Activated naive CD8-positive, alpha-beta T cell treated with anti-CD3 and anti-CD28 coated beads, Interleukin-2, amount 10 ng/mL, durations not matched to agents 7 days and 5 days (primary cell): ENCODE results near the gene VSTM2B. TPM values are rescaled to one million over a fixed set of nuclear protein-coding genes. Genes with fewer than 3 reads are reported as not detected.

Experiments
- ATAC-seq: fragments of 150-1000 bp; cut with Tn5 transposase; one replicate; pipeline ENCODE4 v1.10.0; 2021; ENCODE audit warnings: low read depth, moderate library complexity
- POLR2A ChIA-PET: fragments of 350-600 bp; sonication (Branson Sonifier 250); formaldehyde crosslinking; loops from one replicate; lab custom pipeline; 2021; ENCODE audit warnings: antibody characterized with exemption; lab: Charles Lee
- DNase-seq: peaks from one replicate; pipeline ENCODE4 v3.0.0; 2021
- H3K27ac Mint-ChIP-seq: one replicate; pipeline ENCODE4 v1.8.0; 2022; ENCODE audit warnings: mild to moderate bottlenecking, mixed read lengths
- H3K27me3 Mint-ChIP-seq: one replicate; pipeline ENCODE4 v1.8.0; 2022; ENCODE audit warnings: mild to moderate bottlenecking, moderate library complexity, mixed read lengths
- H3K36me3 Mint-ChIP-seq: one replicate; pipeline ENCODE4 v1.8.0; 2021; ENCODE audit warnings: mild to moderate bottlenecking, mixed read lengths
- H3K4me1 Mint-ChIP-seq: one replicate; pipeline ENCODE4 v1.8.0; 2021; ENCODE audit warnings: mixed read lengths
- H3K4me3 Mint-ChIP-seq: one replicate; pipeline ENCODE4 v1.8.0; 2022; ENCODE audit warnings: mild to moderate bottlenecking, moderate library complexity, mixed read lengths
- H3K9me3 Mint-ChIP-seq: one replicate; pipeline ENCODE4 v1.8.0; 2021; ENCODE audit warnings: mixed read lengths
- total RNA-seq, 2 experiments: library from RNA; stranded (reverse); gene quantifications; one replicate each; pipeline ENCODE4 v1.2.3, GENCODE V29; 2021

Gene VSTM2B
- total RNA-seq, 2 experiments from 2014 or later = not detected

DNA sequence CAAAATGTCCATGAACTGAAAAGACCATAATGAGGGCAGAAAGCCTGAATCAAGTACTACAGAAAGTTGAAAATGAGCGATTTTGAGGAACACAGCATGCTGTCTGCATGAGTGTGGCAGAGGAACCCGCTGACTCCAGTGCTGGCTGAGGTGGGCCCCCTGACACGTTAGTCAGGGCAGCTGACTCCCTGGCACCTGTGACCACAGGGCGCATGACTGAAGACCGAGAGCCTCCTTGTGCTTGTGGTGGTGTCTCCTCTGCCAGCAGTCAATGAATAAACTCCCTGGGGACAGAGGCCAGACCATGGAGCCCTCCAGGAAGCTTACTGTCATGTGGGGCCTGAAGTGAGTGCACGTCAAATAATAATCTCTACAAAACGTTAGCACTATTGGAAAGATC is 38.4 kb upstream of the VSTM2B start:
- Mint-ChIP-seq H3K27ac (no peak overlapping the region), H3K36me3 (no peaks in the 10 kb centered on the region), H3K9me3 (peaks cover under 1% of the 10 kb centered on the region), H3K4me1 (no peaks in the 10 kb centered on the region), H3K27me3 (peaks cover 10% of the 10 kb centered on the region), H3K4me3 (no peak overlapping the region)
- ATAC-seq (no peak), DNase-seq (no peak)
- POLR2A ChIA-PET = no interaction called here

DNA sequence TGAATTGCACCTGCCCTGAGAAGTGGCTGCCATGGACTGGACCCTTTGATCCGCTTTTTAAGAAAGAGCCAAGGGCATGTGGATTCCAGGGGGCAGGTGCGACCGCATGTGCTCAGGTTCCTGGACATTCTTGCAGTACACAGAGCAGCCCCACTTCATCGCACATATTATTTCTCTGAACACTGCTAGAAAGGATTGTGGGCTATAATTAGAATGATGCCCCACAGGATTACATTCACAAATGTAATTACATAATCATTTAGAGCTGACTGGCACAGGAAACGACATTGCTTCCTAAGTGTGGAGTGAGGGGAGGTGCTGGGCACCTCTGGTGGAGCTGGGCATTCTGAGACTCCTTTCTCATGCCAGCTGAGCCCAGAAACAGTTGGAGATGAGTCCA is 37.5 kb upstream of the VSTM2B start:
- POLR2A ChIA-PET = no interaction called here
- no peak overlapping the region for H3K27ac Mint-ChIP-seq
- H3K9me3 Mint-ChIP-seq = no peaks in the 10 kb centered on the region
- DNase-seq (no peak), ATAC-seq (no peak)
- no peak overlapping the region for H3K4me3 Mint-ChIP-seq
- H3K27me3 Mint-ChIP-seq = peaks cover 19% of the 10 kb centered on the region
- H3K4me1 Mint-ChIP-seq = no peaks in the 10 kb centered on the region
- no peaks in the 10 kb centered on the region for H3K36me3 Mint-ChIP-seq

DNA sequence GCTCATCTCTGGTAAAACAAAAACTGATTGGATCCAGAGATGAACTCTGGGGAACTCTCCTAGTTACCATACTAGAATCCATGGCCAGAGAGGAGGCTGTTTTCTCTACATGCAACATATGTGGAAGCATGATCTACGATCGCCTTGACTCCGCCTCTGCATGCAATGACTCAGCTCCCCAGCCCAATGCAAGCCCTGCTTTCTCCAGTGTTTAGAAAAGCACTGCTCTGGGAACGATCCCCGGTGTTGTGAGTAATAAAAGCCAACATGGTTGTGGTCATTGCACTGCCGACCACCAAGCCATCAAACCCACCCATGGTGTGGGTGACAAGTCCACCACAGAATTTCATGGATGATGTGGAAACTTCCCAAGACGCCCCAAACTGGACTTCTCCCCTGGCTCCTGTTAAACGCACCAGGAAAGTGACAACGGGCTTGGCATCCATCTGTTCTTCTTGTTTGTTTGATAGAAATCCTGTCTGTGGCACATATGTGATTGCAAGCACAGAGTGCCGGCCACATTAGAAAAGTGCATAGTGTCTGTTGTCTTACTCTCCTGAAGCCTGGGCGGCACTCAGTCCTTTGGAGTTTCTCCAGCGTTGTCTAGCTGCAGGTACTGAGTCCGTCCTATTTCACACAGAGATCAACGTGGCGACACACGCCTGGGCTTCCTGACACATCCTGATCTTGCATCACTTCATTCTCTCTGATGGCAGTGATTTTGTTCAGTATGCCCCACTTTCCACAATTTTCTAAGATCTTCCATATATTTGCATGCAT is 36.4 kb upstream of the VSTM2B start:
- ATAC-seq = no peak
- POLR2A ChIA-PET = no interaction called here
- no peak for DNase-seq
- H3K27me3 Mint-ChIP-seq = peaks cover 22% of the 10 kb centered on the region
- H3K36me3 Mint-ChIP-seq = no peaks in the 10 kb centered on the region
- H3K4me3 Mint-ChIP-seq = no peak overlapping the region
- no peaks in the 10 kb centered on the region for H3K9me3 Mint-ChIP-seq
- no peaks in the 10 kb centered on the region for H3K4me1 Mint-ChIP-seq
- no peak overlapping the region for H3K27ac Mint-ChIP-seq

DNA sequence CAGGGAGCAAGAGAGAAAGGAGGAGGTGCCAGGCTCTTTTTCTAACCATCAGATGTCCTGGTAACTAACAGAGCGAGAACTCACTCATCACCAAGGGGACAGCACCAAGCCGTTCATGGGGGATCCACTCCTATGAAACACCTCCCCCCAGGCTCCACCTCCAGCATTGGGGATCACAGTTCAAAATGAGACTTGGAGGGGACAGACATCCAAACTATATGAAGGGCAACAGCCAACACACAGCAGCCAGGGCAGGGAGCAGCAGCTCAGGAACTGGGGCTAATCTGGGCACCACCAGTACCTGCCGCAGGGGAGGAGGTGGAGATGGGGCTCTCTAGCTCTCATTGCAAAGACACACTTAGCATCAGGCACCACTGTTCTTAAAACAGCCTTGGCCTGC is 34.3 kb upstream of the VSTM2B start:
- Mint-ChIP-seq H3K9me3 (no peaks in the 10 kb centered on the region), H3K27me3 (peaks cover 22% of the 10 kb centered on the region), H3K4me3 (no peak overlapping the region), H3K27ac (no peak overlapping the region), H3K4me1 (no peaks in the 10 kb centered on the region), H3K36me3 (no peaks in the 10 kb centered on the region)
- POLR2A ChIA-PET = no interaction called here
- ATAC-seq (no peak), DNase-seq (no peak)

DNA sequence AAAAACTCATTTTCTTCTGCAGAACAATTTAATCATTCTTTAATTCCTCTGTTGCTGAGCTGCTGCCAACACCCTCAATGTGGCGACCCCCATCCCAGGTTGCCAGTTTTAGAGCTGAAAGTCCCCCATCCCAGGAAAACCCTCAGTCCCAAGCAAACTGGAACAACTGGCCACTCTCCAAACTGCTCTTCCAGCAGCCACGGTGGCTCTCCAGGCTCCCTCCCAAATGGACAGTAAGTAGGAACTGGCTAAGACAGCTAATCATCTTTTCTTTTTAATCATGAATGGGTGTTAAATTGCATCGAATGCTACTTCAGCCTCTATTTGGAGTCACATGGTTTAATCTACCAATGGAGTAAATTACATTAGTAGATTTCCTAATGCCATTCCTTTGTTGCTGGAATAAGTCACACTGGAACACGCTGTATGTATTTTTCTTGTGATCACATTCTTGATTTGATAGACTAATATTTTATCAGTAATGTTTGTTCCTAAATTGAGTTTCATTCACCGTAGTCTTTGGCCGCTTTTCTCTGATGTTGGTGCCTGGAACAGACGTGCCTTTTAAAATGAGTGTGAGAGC is 33.7 kb upstream of the VSTM2B start:
- no peaks in the 10 kb centered on the region for H3K4me1 Mint-ChIP-seq
- peaks cover 1% of the 10 kb centered on the region for H3K9me3 Mint-ChIP-seq
- H3K4me3 Mint-ChIP-seq = no peak overlapping the region
- H3K27ac Mint-ChIP-seq = no peak overlapping the region
- H3K36me3 Mint-ChIP-seq = no peaks in the 10 kb centered on the region
- POLR2A ChIA-PET = no interaction called here
- no peak for ATAC-seq
- no peak for DNase-seq
- peaks cover 22% of the 10 kb centered on the region for H3K27me3 Mint-ChIP-seq

DNA sequence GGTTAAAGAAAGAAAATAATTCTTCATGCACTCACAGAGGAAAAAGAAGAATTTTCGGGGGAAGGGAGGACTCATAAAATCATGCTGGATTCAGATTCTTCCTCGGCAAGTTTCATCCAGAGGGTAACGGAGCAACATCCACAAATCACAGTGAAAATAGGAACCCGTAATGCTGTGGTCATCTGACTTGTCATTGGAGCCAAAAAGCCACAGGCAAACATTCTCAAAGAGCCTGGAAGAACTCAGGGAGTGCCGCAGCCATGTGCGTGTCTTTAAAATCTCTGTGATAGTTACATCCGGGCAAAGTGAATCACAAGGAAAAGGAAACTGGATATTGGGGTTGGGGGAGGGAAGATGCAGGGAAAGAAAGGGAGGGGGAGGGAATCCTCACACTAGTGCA is 33.0 kb upstream of the VSTM2B start:
- DNase-seq (no peak), ATAC-seq (no peak)
- POLR2A ChIA-PET = no interaction called here
- Mint-ChIP-seq H3K36me3 (no peaks in the 10 kb centered on the region), H3K4me1 (no peaks in the 10 kb centered on the region), H3K27me3 (peaks cover 22% of the 10 kb centered on the region), H3K4me3 (no peak overlapping the region), H3K9me3 (peaks cover 1% of the 10 kb centered on the region), H3K27ac (no peak overlapping the region)

DNA sequence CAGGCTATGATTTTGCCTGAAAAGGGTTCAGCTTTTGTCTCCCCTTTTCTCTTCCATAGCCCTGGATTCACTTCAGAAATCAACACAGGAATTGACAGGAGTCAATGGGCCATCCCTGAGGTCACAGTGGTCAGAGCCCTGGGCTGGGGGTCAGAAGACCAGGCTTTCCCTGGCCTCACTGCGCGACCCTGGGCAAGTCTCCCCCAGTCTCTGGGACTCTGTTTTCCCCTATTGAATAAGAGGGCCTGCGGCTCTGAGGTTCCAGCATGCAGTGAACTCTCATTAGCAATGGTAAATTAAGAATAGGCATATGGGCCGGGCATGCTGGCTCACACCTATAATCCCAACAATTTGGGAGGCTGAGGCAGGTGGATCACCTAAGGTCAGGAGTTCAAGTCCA is 30.7 kb upstream of the VSTM2B start:
- H3K27me3 Mint-ChIP-seq = peaks cover 22% of the 10 kb centered on the region
- ATAC-seq = no peak

DNA sequence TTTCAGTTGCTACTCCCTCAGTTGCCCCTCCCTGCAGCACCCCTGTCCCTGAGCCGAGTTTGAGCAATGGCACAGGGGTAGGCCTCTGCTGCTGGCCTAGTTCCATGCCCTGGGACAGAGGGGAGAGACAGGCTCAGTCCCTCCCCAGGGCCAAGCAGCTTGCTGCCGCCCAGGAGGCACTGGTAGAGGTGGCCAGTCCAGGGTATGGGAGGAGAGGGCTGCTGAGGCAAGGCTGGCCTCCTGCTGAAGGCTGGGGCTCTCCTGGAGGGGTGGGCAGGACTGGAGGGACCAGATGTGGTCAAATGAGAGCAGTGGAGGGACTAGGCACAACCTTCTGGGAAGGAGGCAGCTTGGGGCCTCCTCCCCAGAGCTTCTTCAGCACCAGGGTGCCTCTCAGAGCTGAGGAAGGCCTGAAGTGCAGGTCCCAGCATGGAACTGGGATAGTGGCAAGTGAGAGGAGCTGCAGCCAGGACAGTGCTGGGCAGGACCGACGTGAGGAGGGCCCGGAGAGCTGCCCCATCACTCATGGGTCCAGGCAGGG is 29.8 kb upstream of the VSTM2B start:
- DNase-seq (no peak), ATAC-seq (no peak)
- Mint-ChIP-seq H3K9me3 (peaks cover 1% of the 10 kb centered on the region), H3K4me3 (no peak overlapping the region), H3K36me3 (no peaks in the 10 kb centered on the region), H3K4me1 (no peaks in the 10 kb centered on the region), H3K27me3 (peaks cover 22% of the 10 kb centered on the region), H3K27ac (no peak overlapping the region)
- POLR2A ChIA-PET = no interaction called here

More for the DNA sequence above, 30.7 kb upstream of the VSTM2B start:
- Mint-ChIP-seq H3K36me3 (no peaks in the 10 kb centered on the region), H3K27ac (no peak overlapping the region), H3K9me3 (peaks cover 1% of the 10 kb centered on the region), H3K4me1 (no peaks in the 10 kb centered on the region), H3K4me3 (no peak overlapping the region)
- POLR2A ChIA-PET = no interaction called here
- no peak for DNase-seq

DNA sequence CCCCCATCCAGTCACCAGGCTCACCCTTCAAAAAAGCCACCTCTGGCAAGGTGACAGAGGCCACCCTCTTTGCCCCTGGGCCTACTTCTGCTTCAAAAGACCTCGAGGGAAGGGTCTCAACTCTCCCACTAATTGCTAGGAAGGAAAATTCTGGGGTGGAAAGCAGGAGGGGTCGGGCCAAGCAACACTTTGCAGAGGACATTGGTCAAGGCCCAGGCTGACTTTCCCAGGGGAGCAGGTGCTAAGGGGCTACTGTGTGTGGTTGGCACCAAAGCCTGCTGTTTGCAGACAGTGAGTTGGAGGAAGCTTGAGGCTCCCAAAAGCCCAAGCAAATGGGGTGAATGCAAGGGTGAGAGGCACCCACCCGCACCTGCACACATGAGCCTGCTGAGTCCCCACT is 28.6 kb upstream of the VSTM2B start:
- H3K36me3 Mint-ChIP-seq = no peaks in the 10 kb centered on the region
- H3K4me1 Mint-ChIP-seq = no peaks in the 10 kb centered on the region
- no peak for ATAC-seq
- peaks cover 1% of the 10 kb centered on the region for H3K9me3 Mint-ChIP-seq
- no peak overlapping the region for H3K27ac Mint-ChIP-seq
- no peak for DNase-seq
- peaks cover 14% of the 10 kb centered on the region for H3K27me3 Mint-ChIP-seq
- no peak overlapping the region for H3K4me3 Mint-ChIP-seq
- POLR2A ChIA-PET = no interaction called here

DNA sequence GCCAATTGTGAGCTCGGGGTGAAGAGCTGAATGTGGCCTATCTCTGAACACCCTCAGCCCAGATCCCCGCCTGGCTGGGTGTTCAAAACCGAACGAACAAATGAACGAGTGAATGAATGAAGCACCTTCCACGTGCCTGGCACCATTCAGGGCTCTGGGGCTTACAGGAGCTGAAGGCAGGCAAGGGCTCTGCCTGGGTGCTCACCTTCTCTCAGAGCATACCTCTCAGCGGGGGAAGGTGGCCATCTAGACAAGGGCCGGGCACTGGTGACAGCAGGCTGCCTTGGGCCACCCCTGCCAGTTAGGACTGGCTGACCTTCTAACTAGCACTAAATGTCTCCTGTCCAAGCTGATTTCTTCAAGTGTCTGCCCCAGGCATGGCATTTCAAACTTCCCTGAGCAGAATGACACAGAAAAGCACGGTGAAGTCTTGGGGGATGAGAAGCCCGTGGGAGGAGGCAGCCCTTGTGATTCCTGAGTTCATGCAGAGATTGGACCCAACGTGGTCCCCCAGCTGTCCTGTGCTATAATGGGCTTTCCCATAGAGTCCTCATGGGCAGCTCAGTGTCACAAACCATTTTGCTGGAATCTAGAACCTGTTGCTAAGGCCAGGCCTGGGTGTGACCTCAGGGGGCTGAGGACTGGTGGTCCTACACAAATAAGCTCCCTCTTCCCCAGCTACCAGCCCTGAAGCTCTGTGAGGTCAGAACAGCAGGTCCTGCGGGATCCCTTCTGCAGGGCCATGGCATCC is 27.9 kb upstream of the VSTM2B start:
- H3K4me3 Mint-ChIP-seq = no peak overlapping the region
- no peaks in the 10 kb centered on the region for H3K4me1 Mint-ChIP-seq
- peaks cover 1% of the 10 kb centered on the region for H3K9me3 Mint-ChIP-seq
- H3K36me3 Mint-ChIP-seq = no peaks in the 10 kb centered on the region
- H3K27me3 Mint-ChIP-seq = peaks cover 8% of the 10 kb centered on the region
- DNase-seq (no peak), ATAC-seq (no peak)
- H3K27ac Mint-ChIP-seq = no peak overlapping the region
- POLR2A ChIA-PET = no interaction called here

DNA sequence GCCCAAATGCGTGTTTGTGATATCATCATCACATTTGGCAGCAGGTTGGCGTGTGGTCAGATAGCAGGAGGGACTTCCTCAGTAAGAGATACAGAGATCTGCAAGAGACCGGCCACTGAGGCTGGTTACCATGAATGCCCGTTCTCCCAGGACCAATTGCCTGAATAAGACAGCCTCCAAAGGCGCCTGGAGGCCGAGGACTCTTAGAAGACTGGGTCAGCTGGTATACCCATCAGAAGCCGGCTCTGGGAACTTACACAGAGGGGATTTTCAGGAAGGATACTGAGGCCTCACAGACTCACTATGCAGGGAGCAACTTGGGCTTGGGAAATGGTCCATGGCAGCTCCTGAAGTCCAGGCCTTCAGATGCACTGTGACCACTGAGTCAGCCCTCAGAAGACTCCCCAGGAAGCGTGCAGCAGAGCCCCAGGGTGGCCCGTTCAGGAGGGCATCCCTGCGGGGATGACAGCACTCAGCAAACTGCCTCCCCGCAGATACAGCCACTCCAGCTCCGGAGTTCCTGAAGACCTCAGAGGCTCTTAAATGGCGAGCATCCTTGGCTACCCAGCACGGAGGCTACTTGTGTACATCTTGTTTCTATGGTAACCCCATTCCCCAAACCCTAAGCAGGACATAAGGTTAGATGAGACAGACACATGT is 26.4 kb upstream of the VSTM2B start:
- Mint-ChIP-seq H3K36me3 (no peaks in the 10 kb centered on the region), H3K27me3 (no peaks in the 10 kb centered on the region), H3K9me3 (peaks cover 1% of the 10 kb centered on the region), H3K4me1 (no peaks in the 10 kb centered on the region), H3K4me3 (no peak overlapping the region), H3K27ac (no peak overlapping the region)
- DNase-seq (no peak), ATAC-seq (no peak)
- POLR2A ChIA-PET = no interaction called here

DNA sequence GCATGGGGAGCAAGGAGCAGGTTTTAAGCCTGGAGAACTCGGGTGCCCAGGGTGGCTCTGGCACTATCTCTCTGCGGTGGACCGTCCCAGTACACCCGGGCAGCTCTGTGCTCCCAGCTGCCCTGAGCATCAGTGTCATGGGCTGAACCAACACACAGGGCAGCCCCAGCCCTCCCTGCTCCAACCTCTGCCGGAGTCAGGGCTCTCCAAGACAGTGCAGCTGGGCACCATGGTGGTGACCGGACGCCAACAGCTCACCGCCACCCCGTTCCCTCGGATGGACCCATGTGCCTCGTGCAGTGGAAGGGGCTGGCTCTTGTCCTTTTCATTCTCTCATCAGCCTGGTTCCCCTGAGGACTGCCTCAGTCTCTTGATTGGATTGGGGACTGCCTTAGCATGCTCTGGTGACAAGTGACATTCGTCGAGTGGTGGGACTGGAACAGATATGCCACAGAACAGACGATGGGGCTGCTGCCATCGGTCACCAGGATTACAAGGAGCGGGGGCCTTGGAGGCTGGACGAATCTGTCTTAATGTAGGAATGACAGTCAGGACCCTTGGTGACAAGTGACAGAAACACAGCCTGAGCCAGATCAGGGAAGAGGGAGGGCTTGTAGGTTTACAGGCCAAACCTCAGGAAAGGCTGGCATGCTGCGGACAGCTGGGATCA is 25.7 kb upstream of the VSTM2B start:
- Mint-ChIP-seq H3K27me3 (no peaks in the 10 kb centered on the region), H3K4me1 (no peaks in the 10 kb centered on the region), H3K27ac (no peak overlapping the region), H3K9me3 (peaks cover 1% of the 10 kb centered on the region), H3K4me3 (no peak overlapping the region), H3K36me3 (no peaks in the 10 kb centered on the region)
- no peak for ATAC-seq
- POLR2A ChIA-PET = no interaction called here
- DNase-seq = no peak
